SK-N-SH treated with all-trans-retinoic acid at 6 μM for 48 hours (cell line): ENCODE data around the gene ART1.

Source experiments
- ATAC-seq: fragments of 200-7000 bp; cut with Tn5 transposase; 3 replicates; pipeline ENCODE4 v1.9.1; 2020; ENCODE audit warnings: mild to moderate bottlenecking, moderate library complexity
- ARNTL ChIP-seq: fragments of 450-650 bp; formaldehyde crosslinking; IDR thresholded peaks from 2 replicates; pipeline ENCODE4 v1.5.0; 2020; ENCODE audit warnings: low read depth, mild to moderate bottlenecking, moderate library complexity, borderline replicate concordance
- BACH2 ChIP-seq: fragments of 250-450 bp; sonication (Bioruptor Pico); IDR thresholded peaks from 2 replicates; pipeline ENCODE4 v1.9.0; 2021; ENCODE audit warnings: mild to moderate bottlenecking, borderline replicate concordance
- CREB5 ChIP-seq: fragments of 250-450 bp; sonication (Bioruptor Pico); IDR thresholded peaks from 2 replicates; pipeline ENCODE4 v1.5.1; 2020; ENCODE audit warnings: low read depth, mild to moderate bottlenecking, moderate library complexity
- ESRRG ChIP-seq: fragments of 250-450 bp; sonication (Bioruptor Pico); IDR thresholded peaks from 2 replicates; pipeline ENCODE4 v1.6.1; 2021; ENCODE audit warnings: mild to moderate bottlenecking
- ISL1 ChIP-seq: fragments of 250-450 bp; sonication (Bioruptor Pico); IDR thresholded peaks from 2 replicates; pipeline ENCODE4 v2.1.2; 2022; ENCODE audit warnings: mild to moderate bottlenecking, moderate library complexity
- PATZ1 ChIP-seq: fragments of 250-450 bp; sonication (Bioruptor Pico); IDR thresholded peaks from 2 replicates; pipeline ENCODE4 v1.8.0; 2020; ENCODE audit warnings: mild to moderate bottlenecking, moderate library complexity, borderline replicate concordance
- POU6F1 ChIP-seq: fragments of 250-450 bp; sonication (Bioruptor Pico); IDR thresholded peaks from 2 replicates; pipeline ENCODE4 v1.8.0; 2021; ENCODE audit warnings: low read depth, mild to moderate bottlenecking, moderate library complexity, borderline replicate concordance
- PPARA ChIP-seq: fragments of 250-450 bp; sonication (Bioruptor Pico); IDR thresholded peaks from 2 replicates; pipeline ENCODE4 v1.5.0; 2020; ENCODE audit warnings: mild to moderate bottlenecking, borderline replicate concordance
- RARB ChIP-seq: fragments of 250-450 bp; sonication (Bioruptor Pico); IDR thresholded peaks from 2 replicates; pipeline ENCODE4 v1.8.0; 2021; ENCODE audit warnings: mild to moderate bottlenecking, moderate library complexity
- SNAI2 ChIP-seq: fragments of 250-450 bp; sonication (Bioruptor Pico); IDR thresholded peaks from 2 replicates; pipeline ENCODE4 v1.5.0; 2020; ENCODE audit warnings: mild to moderate bottlenecking, moderate library complexity
- TCF4 ChIP-seq: fragments of 250-450 bp; sonication (Bioruptor Pico); IDR thresholded peaks from 2 replicates; pipeline ENCODE4 v1.8.0; 2021; ENCODE audit warnings: mild to moderate bottlenecking, moderate library complexity, borderline replicate concordance
- TOX ChIP-seq: fragments of 250-450 bp; sonication (Bioruptor Pico); IDR thresholded peaks from 2 replicates; pipeline ENCODE4 v1.8.0; 2021; ENCODE audit warnings: mild to moderate bottlenecking, moderate library complexity, borderline replicate concordance
- TSHZ2 ChIP-seq: fragments of 250-450 bp; sonication (Bioruptor Pico); IDR thresholded peaks from 2 replicates; pipeline ENCODE4 v1.5.0; 2020; ENCODE audit warnings: mild to moderate bottlenecking, moderate library complexity
- ZFP3 ChIP-seq: fragments of 250-450 bp; sonication (Bioruptor Pico); IDR thresholded peaks from 2 replicates; pipeline ENCODE4 v1.5.0; 2020; ENCODE audit warnings: mild to moderate bottlenecking, moderate library complexity
- ZFP30 ChIP-seq: fragments of 450-650 bp; formaldehyde crosslinking; IDR thresholded peaks from 2 replicates; pipeline ENCODE4 v1.5.0; 2022; ENCODE audit warnings: mild to moderate bottlenecking, moderate library complexity
- ZNF565 ChIP-seq: fragments of 450-650 bp; formaldehyde crosslinking; conservative IDR thresholded peaks from 2 replicates; pipeline ENCODE4 v1.5.0; 2020; ENCODE audit warnings: low read depth, mild to moderate bottlenecking, moderate library complexity
- ZNF70 ChIP-seq: fragments of 450-650 bp; formaldehyde crosslinking; IDR thresholded peaks from 2 replicates; pipeline ENCODE4 v1.5.0; 2020; ENCODE audit warnings: mild to moderate bottlenecking, moderate library complexity
- ZNF8 ChIP-seq: fragments of 450-650 bp; formaldehyde crosslinking; IDR thresholded peaks from 2 replicates; pipeline ENCODE4 v1.5.0; 2020; ENCODE audit warnings: mild to moderate bottlenecking, moderate library complexity

ART1 gene

GRCh38 chr11:3707176-3707575 is 62.2 kb downstream of the ART1 start:
- ATAC-seq: peak; percentile 53
- TF ChIP-seq CREB5 (CRISPR knock-in tag): no peak
- TF ChIP-seq ISL1 (CRISPR knock-in tag): peak; percentile 40; the same call in 1 of the 2 replicates

GRCh38 chr11:3709977-3710376 is 65.0 kb downstream of the ART1 start:
- ATAC-seq: peak; percentile 22; the same call in 1 of the 3 replicates
- TF ChIP-seq BACH2 (CRISPR knock-in tag) (no peak), ZFP3 (no peak), TCF4 (CRISPR knock-in tag) (no peak), ZNF70 (no peak), PPARA (CRISPR knock-in tag) (no peak), ZNF565 (CRISPR knock-in tag) (no peak), PATZ1 (no peak), RARB (CRISPR knock-in tag) (no peak), ISL1 (CRISPR knock-in tag) (no peak), ESRRG (CRISPR knock-in tag) (no peak), ZNF8 (CRISPR knock-in tag) (no peak), ZFP30 (CRISPR knock-in tag) (no peak), SNAI2 (CRISPR knock-in tag) (no peak), TSHZ2 (CRISPR knock-in tag) (no peak)

GRCh38 chr11:3710485-3711259 is 65.7 kb downstream of the ART1 start:
- no peak for ATAC-seq

GRCh38 chr11:3712274-3712673 is 67.3 kb downstream of the ART1 start:
- ATAC-seq: no peak
- no peak for TF ChIP-seq ZNF8 (CRISPR knock-in tag)
- TF ChIP-seq PATZ1: no peak
- no peak for TF ChIP-seq PPARA (CRISPR knock-in tag)
- TF ChIP-seq TSHZ2 (CRISPR knock-in tag): no peak
- no peak for TF ChIP-seq ARNTL (CRISPR knock-in tag)
- TF ChIP-seq ESRRG (CRISPR knock-in tag): no peak
- TF ChIP-seq POU6F1: no peak
- TF ChIP-seq TOX (CRISPR knock-in tag): no peak

More at GRCh38 chr11:3710485-3711259, 65.7 kb downstream of the ART1 start:
- TF ChIP-seq SNAI2 (CRISPR knock-in tag) (no peak), ARNTL (CRISPR knock-in tag) (no peak), TOX (CRISPR knock-in tag) (no peak)
